Motor neuron (in vitro differentiated cells): ENCODE data around the gene GSTO2. TPM values are rescaled to one million over a fixed set of nuclear protein-coding genes. Genes with fewer than 3 reads are reported as not detected.
"Not testable (repeated sequence)": the region's sequence is repeated elsewhere in the genome, so short reads cannot be mapped to it uniquely, and the experiment has no call there.

Experiments used
- ATAC-seq, 8 experiments: fragments of 200-7000 bp; cut with Tn5 transposase; replicated peaks in 6 of 8; 2 replicates each; pipeline ENCODE4 v1.8.0; 2021; ENCODE audit warnings: mild to moderate bottlenecking in 8 of 8, moderate library complexity in 8 of 8
- H3K27ac ChIP-seq, 2 donors: fragments of 250-450 bp; sonication (Bioruptor Pico); 2 replicates each; pipeline ENCODE4 v1.9.0; 2021; ENCODE audit warnings: antibody characterized with exemption in 2 of 2, mild to moderate bottlenecking in 2 of 2, moderate library complexity in 1 of 2
- H3K4me1 ChIP-seq, 2 donors: fragments of 250-450 bp; sonication (Bioruptor Pico); replicated peaks in 1 of 2; 2 replicates each; pipeline ENCODE4 v1.6.1; 2021; ENCODE audit warnings: antibody characterized with exemption in 2 of 2, mild to moderate bottlenecking in 2 of 2, moderate library complexity in 1 of 2
- H3K4me3 ChIP-seq, 5 donors: fragments of 250-450 bp; sonication (Bioruptor Pico); 2 replicates each; pipeline ENCODE4 v1.9.0; 2021; ENCODE audit warnings: antibody characterized with exemption in 5 of 5, mild to moderate bottlenecking in 5 of 5, moderate library complexity in 4 of 5
- WGBS, 10 experiments: fragments of 450-650 bp; shearing (Covaris generic); methylation state at CpG; one replicate each; pipeline ENCODE4 v1.0.0; 2022; 5-methylcytosine and 5-hydroxymethylcytosine counted together
- in situ Hi-C, 9 experiments: fragments of 400-800 bp; cut with MboI; loops; one replicate each; pipeline ENCODE4 v1.15.0; 2021; ENCODE audit warnings: low sequenced_read_pairs in 9 of 9, low pct_unique_long_range_greater_than_20kb in 2 of 9; ENCODE audit not compliant: unreplicated experiment in 9 of 9
- total RNA-seq, 8 experiments: library from RNA; unstranded; fragments of 300-600 nt; gene quantifications; 2 replicates each; pipeline versions ENCODE4 v1.2.3 to v1.2.4, GENCODE V29; 2022

GSTO2 gene
- 1 to 10 TPM in 6 of 8 experiments, under 1 TPM in 2; 0.88 to 3.6 (median 1.8) TPM for total RNA-seq

GRCh38 chr10:104268713-104269645, at the start of gene GSTO2:
GSTO2 (plus strand) TSS chr10:104269184; CDS start chr10:104274916, 5,732 bp downstream.
- WGBS, 10 experiments: 4 to 82% (median 50%) methylated on average over 1 to 31 of the region's 59 CpGs; no CpG with 5 or more reads in 1 of the 10 experiments
- peaks cover 9 to 22% of the 10 kb centered on the region in 2 donors for H3K4me1 ChIP-seq
- peak in 7 of 8 experiments; percentile 14 to 99 (median 99) for ATAC-seq
- H3K27ac ChIP-seq: peak within 1 kb of the TSS; percentile 86 to 92
- in situ Hi-C loops: no loop called here
- H3K4me3 ChIP-seq: peak within 1 kb of the TSS; percentile 75 to 89 (median 84)

- in situ Hi-C loops: loop anchor here in 5 of 9 experiments (25.0 kb wide), 3 partner anchors 183 to 508 kb away; no protein-coding TSS in a partner anchor
- Histone ChIP-seq H3K4me1 (no peaks in the 10 kb centered on the region), H3K4me3 (no peak overlapping the region), H3K27ac (no peak overlapping the region)
- WGBS, 10 experiments: 46 to 100% (median 79%) methylated on average over 1 to 2 of the region's 2 CpGs; no CpG with 5 or more reads in 2 of the 10 experiments
- ATAC-seq: no peak
Measured at GRCh38 chr10:104220522-104220921, 48.5 kb upstream of the GSTO2 start.

- Histone ChIP-seq H3K4me3 (no peak overlapping the region), H3K27ac (no peak overlapping the region), H3K4me1 (no peaks in the 10 kb centered on the region)
- in situ Hi-C loops: loop anchor here in 5 of 9 experiments (25.0 kb wide), 3 partner anchors 186 to 511 kb away; no protein-coding TSS in a partner anchor
- no peak for ATAC-seq
Measured at GRCh38 chr10:104223304-104223703, 45.7 kb upstream of the GSTO2 start.

- Histone ChIP-seq H3K4me3 (no peak overlapping the region), H3K27ac (no peak overlapping the region), H3K4me1 (peaks cover 0 to 5% of the 10 kb centered on the region in 2 donors)
- in situ Hi-C loops: no loop called here
- WGBS, 10 experiments: 0 to 100% (median 81%) methylated on average over 1 to 4 of the region's 4 CpGs
- ATAC-seq: no peak
Measured at GRCh38 chr10:104230490-104230889, 38.5 kb upstream of the GSTO2 start.

- Histone ChIP-seq H3K4me3 (peak within 1 kb of the TSS; percentile 56 to 92 (median 74)), H3K4me1 (peaks cover 0 to 5% of the 10 kb centered on the region in 2 donors), H3K27ac (no peak within 1 kb of the TSS)
- in situ Hi-C loops: no loop called here
- WGBS, 10 experiments: 0 to 7% (median 0%) methylated on average over 3 to 14 of the region's 60 CpGs; no CpG with 5 or more reads in 5 of the 10 experiments
- peak; percentile 98 to 100 (median 100) for ATAC-seq
Measured at GRCh38 chr10:104231784-104232612, 37.0 kb upstream of the GSTO2 start, which contains the start of gene CFAP43. CFAP43 (minus strand) TSS chr10:104232364; CDS start chr10:104232246, 118 bp downstream.

- in situ Hi-C loops: no loop called here
- 0 to 100% (median 48%) methylated on average over 1 to 17 of the region's 20 CpGs for WGBS, 10 experiments
- ATAC-seq: peak; percentile 5 to 42 (median 34)
- Histone ChIP-seq H3K4me3 (peak overlapping the region; percentile 56 to 92 (median 74)), H3K4me1 (peaks cover 0 to 5% of the 10 kb centered on the region in 2 donors), H3K27ac (no peak overlapping the region)
Measured at GRCh38 chr10:104232613-104233102, 36.3 kb upstream of the GSTO2 start.

GRCh38 chr10:104233817-104234216, 35.2 kb upstream of the GSTO2 start:
- no peak overlapping the region for H3K27ac ChIP-seq
- no peak for ATAC-seq
- WGBS, 10 experiments: 0 to 100% (median 67%) methylated on average over 1 of the region's 1 CpG; no CpG with 5 or more reads in 3 of the 10 experiments
- H3K4me1 ChIP-seq: peaks cover 0 to 5% of the 10 kb centered on the region in 2 donors
- in situ Hi-C loops: no loop called here
- no peak overlapping the region for H3K4me3 ChIP-seq

GRCh38 chr10:104234934-104235333, 34.0 kb upstream of the GSTO2 start:
- in situ Hi-C loops: no loop called here

GRCh38 chr10:104235801-104236200, 33.2 kb upstream of the GSTO2 start:
- ATAC-seq: no peak
- WGBS, 10 experiments: 20 to 80% (median 51%) methylated on average over 1 to 3 of the region's 3 CpGs; no CpG with 5 or more reads in 1 of the 10 experiments
- in situ Hi-C loops: no loop called here

More at GRCh38 chr10:104234934-104235333, 34.0 kb upstream of the GSTO2 start:
- 0 to 64% (median 38%) methylated on average over 1 of the region's 1 CpG; no CpG with 5 or more reads in 3 of the 10 experiments for WGBS, 10 experiments
- ATAC-seq: no peak
- Histone ChIP-seq H3K4me3 (no peak overlapping the region), H3K4me1 (peaks cover 0 to 5% of the 10 kb centered on the region in 2 donors), H3K27ac (no peak overlapping the region)

GRCh38 chr10:104240078-104240477, 28.9 kb upstream of the GSTO2 start:
- 0 to 83% (median 48%) methylated on average over 1 to 2 of the region's 2 CpGs; no CpG with 5 or more reads in 4 of the 10 experiments for whole genome bisulfite sequencing, 10 experiments
- H3K27ac ChIP-seq: no peak overlapping the region

More at GRCh38 chr10:104235801-104236200, 33.2 kb upstream of the GSTO2 start:
- H3K27ac ChIP-seq: no peak overlapping the region
- peaks cover 0 to 5% of the 10 kb centered on the region in 2 donors for H3K4me1 ChIP-seq
- no peak overlapping the region for H3K4me3 ChIP-seq

GRCh38 chr10:104242545-104242944, 26.4 kb upstream of the GSTO2 start:
- no peaks in the 10 kb centered on the region for H3K4me1 ChIP-seq
- in situ Hi-C loops: no loop called here
- H3K4me3 ChIP-seq: no peak overlapping the region
- no peak overlapping the region for H3K27ac ChIP-seq
- ATAC-seq: no peak

More at GRCh38 chr10:104240078-104240477, 28.9 kb upstream of the GSTO2 start:
- H3K4me1 ChIP-seq: no peaks in the 10 kb centered on the region
- no peak for ATAC-seq
- in situ Hi-C loops: no loop called here
- H3K4me3 ChIP-seq: no peak overlapping the region

GRCh38 chr10:104243009-104243408, 26.0 kb upstream of the GSTO2 start:
- in situ Hi-C loops, ATAC-seq, H3K27ac ChIP-seq, H3K4me3 ChIP-seq, H3K4me1 ChIP-seq: not testable (repeated sequence)
- 40 to 100% (median 92%) methylated on average over 1 to 2 of the region's 3 CpGs; no CpG with 5 or more reads in 2 of the 10 experiments for WGBS, 10 experiments
